GM10248 (cell line): Measurements from ENCODE around the gene URAD.

Experiments used
- CTCF ChIA-PET: fragments of 300-600 bp; sonication (Branson Sonifier 250); formaldehyde crosslinking; extraction: SDS; loops from one replicate; lab custom pipeline; 2021; ENCODE audit warnings: antibody characterized with exemption; lab: Yijun Ruan, JAX
- POLR2A ChIA-PET: fragments of 350-650 bp; sonication (Branson Sonifier 250); formaldehyde crosslinking; extraction: SDS; loops from one replicate; lab custom pipeline; 2020; ENCODE audit warnings: antibody characterized with exemption; lab: Yijun Ruan, JAX
- DNase-seq: peaks from one replicate; pipeline ENCODE4 v3.0.0; 2012; ENCODE audit errors: extremely low spot score
- CTCF ChIP-seq: IDR thresholded peaks from 2 replicates; pipeline ENCODE4 v1.5.1; 2012; ENCODE audit warnings: mild to moderate bottlenecking, low read depth; ENCODE audit errors: extremely low read depth, missing control alignments, control extremely low read depth

Gene URAD

GRCh38 chr13:27942972-27943371, 45.5 kb downstream of the URAD start:
- POLR2A ChIA-PET, result no interaction called here
- no peak for DNase-seq
- no peak for TF ChIP-seq CTCF
- CTCF ChIA-PET, result interaction anchor here (0.9 to 2.5 kb wide), 5 partner anchors 11 to 113 kb away, joined by 3 to 15 read pairs (median 4); no protein-coding TSS in a partner anchor

GRCh38 chr13:27933580-27934328, 54.7 kb downstream of the URAD start:
- no peak for TF ChIP-seq CTCF
- DNase-seq, result no peak
- CTCF ChIA-PET, result interaction anchor here (1.1 to 2.3 kb wide), 5 partner anchors 8 to 107 kb away, joined by 3 to 12 read pairs (median 4); no protein-coding TSS in a partner anchor
- POLR2A ChIA-PET, result no interaction called here

- CTCF ChIA-PET, result interaction anchor here (1.1 to 2.3 kb wide), 5 partner anchors 9 to 106 kb away, joined by 3 to 12 read pairs (median 4); no protein-coding TSS in a partner anchor
- no peak for TF ChIP-seq CTCF
- no peak for DNase-seq
- POLR2A ChIA-PET, result no interaction called here
These were observed 55.4 kb downstream of the URAD start for GRCh38 chr13:27933118-27933517.

GRCh38 chr13:27929868-27930267, 58.6 kb downstream of the URAD start:
- CTCF ChIA-PET, result interaction anchor here (1.2 to 2.2 kb wide), 2 partner anchors 24 to 100 kb away, joined by 3 to 6 read pairs; no protein-coding TSS in a partner anchor

GRCh38 chr13:27928805-27929753, 59.4 kb downstream of the URAD start:
- POLR2A ChIA-PET, result no interaction called here
- CTCF ChIA-PET, result interaction anchor here (1.2 to 2.2 kb wide), 3 partner anchors 24 to 99 kb away, joined by 3 to 6 read pairs (median 3); no protein-coding TSS in a partner anchor
- no peak for TF ChIP-seq CTCF
- no peak for DNase-seq

More at GRCh38 chr13:27929868-27930267, 58.6 kb downstream of the URAD start:
- DNase-seq, result no peak
- no peak for TF ChIP-seq CTCF
- POLR2A ChIA-PET, result no interaction called here

DNA sequence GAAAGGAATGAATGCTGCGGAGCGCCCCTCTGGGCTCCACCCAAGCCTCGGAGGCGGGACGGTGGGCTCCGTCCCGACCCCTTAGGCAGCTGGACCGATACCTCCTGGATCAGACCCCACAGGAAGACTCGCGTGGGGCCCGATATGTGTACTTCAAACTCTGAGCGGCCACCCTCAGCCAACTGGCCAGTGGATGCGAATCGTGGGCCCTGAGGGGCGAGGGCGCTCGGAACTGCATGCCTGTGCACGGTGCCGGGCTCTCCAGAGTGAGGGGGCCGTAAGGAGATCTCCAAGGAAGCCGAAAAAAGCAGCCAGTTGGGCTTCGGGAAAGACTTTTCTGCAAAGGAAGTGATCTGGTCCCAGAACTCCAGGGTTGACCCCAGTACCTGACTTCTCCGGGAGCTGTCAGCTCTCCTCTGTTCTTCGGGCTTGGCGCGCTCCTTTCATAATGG, 60.1 kb downstream of the URAD start:
- no peak for DNase-seq
- no peak for TF ChIP-seq CTCF
- ChIA-PET CTCF (interaction anchor here (1.4 to 2.2 kb wide), 2 partner anchors 25 to 54 kb away, joined by 3 to 6 read pairs; no protein-coding TSS in a partner anchor), POLR2A (no interaction called here)
